Measurements from ENCODE around the gene POPDC3.
"Not testable (repeated sequence)": the region's sequence is repeated elsewhere in the genome, so short reads cannot be mapped to it uniquely, and the experiment has no call there.

The POPDC3 gene

GRCh38 chr6:105177556-105177955 is 2.3 kb downstream of the POPDC3 start:
- H3K79me1 ChIP-seq (ENCODE audit: low read length): no peaks in the 10 kb centered on the region
- no peak overlapping the region for H2AK5ac ChIP-seq (ENCODE audit: low read length)
- no peak overlapping the region for H3K9ac ChIP-seq (ENCODE audit: low read length)
- no peak overlapping the region for H4K5ac ChIP-seq (ENCODE audit: low read length)
- no peaks in the 10 kb centered on the region for H3K79me2 ChIP-seq (ENCODE audit: control insufficient read depth, insufficient read depth, low read length)
- H2BK5ac ChIP-seq (ENCODE audit: low read length): no peak overlapping the region
- no peak overlapping the region for H3K56ac ChIP-seq (ENCODE audit: low read length)
- no peak overlapping the region for H3K18ac ChIP-seq (ENCODE audit: low read length)
- H3K4me3 ChIP-seq (ENCODE audit: low read length): no peak overlapping the region
- no peaks in the 10 kb centered on the region for H3K27me3 ChIP-seq (ENCODE audit: insufficient read depth, low read length, poor library complexity)
- no peak overlapping the region for H3K27ac ChIP-seq (ENCODE audit: low read depth, low read length)
- H2BK120ac ChIP-seq (ENCODE audit: low read depth, low read length): no peak overlapping the region
- H2BK15ac ChIP-seq (replicated peaks; ENCODE audit: low read depth): no peak overlapping the region
- H3K4ac ChIP-seq (ENCODE audit: low read depth, low read length): no peak overlapping the region
- DNase-seq: no peak
- no CpG with 5 or more reads among the region's 2 CpGs for WGBS (ENCODE audit: extremely low coverage, insufficient coverage, low lambda C conversion rate)
- no peaks in the 10 kb centered on the region for H3K4me1 ChIP-seq (ENCODE audit: control insufficient read depth, low read depth, low read length)
- no peak overlapping the region for H3K23ac ChIP-seq (ENCODE audit: low read length)
- no peak overlapping the region for H3K4me2 ChIP-seq (ENCODE audit: low read length)
- no peaks in the 10 kb centered on the region for H3K36me3 ChIP-seq (ENCODE audit: control insufficient read depth, insufficient read depth, low read length)
- H4K8ac ChIP-seq (ENCODE audit: low read depth, low read length): no peak overlapping the region

- Histone ChIP-seq H2BK120ac (ENCODE audit: low read depth, low read length) (no peak overlapping the region), H3K79me1 (ENCODE audit: low read length) (no peaks in the 10 kb centered on the region), H3K27ac (ENCODE audit: low read depth, low read length) (no peak overlapping the region), H4K5ac (ENCODE audit: low read length) (no peak overlapping the region), H3K36me3 (ENCODE audit: control insufficient read depth, insufficient read depth, low read length) (no peaks in the 10 kb centered on the region), H3K9ac (ENCODE audit: low read length) (no peak overlapping the region), H3K56ac (ENCODE audit: low read length) (no peak overlapping the region), H2BK5ac (ENCODE audit: low read length) (no peak overlapping the region), H3K79me2 (ENCODE audit: control insufficient read depth, insufficient read depth, low read length) (no peaks in the 10 kb centered on the region), H4K8ac (ENCODE audit: low read depth, low read length) (no peak overlapping the region), H3K18ac (ENCODE audit: low read length) (no peak overlapping the region), H3K23ac (ENCODE audit: low read length) (no peak overlapping the region), H2AK5ac (ENCODE audit: low read length) (no peak overlapping the region), H2BK15ac (replicated peaks; ENCODE audit: low read depth) (no peak overlapping the region), H3K4ac (ENCODE audit: low read depth, low read length) (no peak overlapping the region), H3K4me3 (ENCODE audit: low read length) (no peak overlapping the region), H3K4me2 (ENCODE audit: low read length) (no peak overlapping the region), H3K27me3 (ENCODE audit: insufficient read depth, low read length, poor library complexity) (no peaks in the 10 kb centered on the region), H3K4me1 (ENCODE audit: control insufficient read depth, low read depth, low read length) (no peaks in the 10 kb centered on the region)
- WGBS (ENCODE audit: extremely low coverage, insufficient coverage, low lambda C conversion rate): no CpG with 5 or more reads among the region's 6 CpGs
- DNase-seq: no peak
Observed at GRCh38 chr6:105174512-105174911, 5.3 kb downstream of the POPDC3 start.

GRCh38 chr6:105172515-105172914 is 7.3 kb downstream of the POPDC3 start:
- H3K9ac ChIP-seq (ENCODE audit: low read length); H3K36me3 ChIP-seq (ENCODE audit: control insufficient read depth, insufficient read depth, low read length); H4K5ac ChIP-seq (ENCODE audit: low read length); H3K23ac ChIP-seq (ENCODE audit: low read length); H3K27me3 ChIP-seq (ENCODE audit: insufficient read depth, low read length, poor library complexity); H3K4me3 ChIP-seq (ENCODE audit: low read length); H3K79me2 ChIP-seq (ENCODE audit: control insufficient read depth, insufficient read depth, low read length); H3K27ac ChIP-seq (ENCODE audit: low read depth, low read length); DNase-seq; H2BK15ac ChIP-seq (replicated peaks; ENCODE audit: low read depth); H2BK120ac ChIP-seq (ENCODE audit: low read depth, low read length); H3K4me2 ChIP-seq (ENCODE audit: low read length); H3K79me1 ChIP-seq (ENCODE audit: low read length); H3K4ac ChIP-seq (ENCODE audit: low read depth, low read length); H2AK5ac ChIP-seq (ENCODE audit: low read length); H3K4me1 ChIP-seq (ENCODE audit: control insufficient read depth, low read depth, low read length); H4K8ac ChIP-seq (ENCODE audit: low read depth, low read length); H2BK5ac ChIP-seq (ENCODE audit: low read length); H3K18ac ChIP-seq (ENCODE audit: low read length); H3K56ac ChIP-seq (ENCODE audit: low read length): not testable (repeated sequence)
- WGBS (ENCODE audit: extremely low coverage, insufficient coverage, low lambda C conversion rate): no CpG with 5 or more reads among the region's 4 CpGs

GRCh38 chr6:105170059-105170458 is 9.8 kb downstream of the POPDC3 start:
- no peak for DNase-seq
- Histone ChIP-seq H3K18ac (ENCODE audit: low read length) (no peak overlapping the region), H3K4ac (ENCODE audit: low read depth, low read length) (no peak overlapping the region), H3K79me1 (ENCODE audit: low read length) (no peaks in the 10 kb centered on the region), H3K23ac (ENCODE audit: low read length) (no peak overlapping the region), H2BK5ac (ENCODE audit: low read length) (no peak overlapping the region), H3K9ac (ENCODE audit: low read length) (no peak overlapping the region), H3K27ac (ENCODE audit: low read depth, low read length) (no peak overlapping the region), H3K56ac (ENCODE audit: low read length) (no peak overlapping the region), H2AK5ac (ENCODE audit: low read length) (no peak overlapping the region), H3K4me3 (ENCODE audit: low read length) (no peak overlapping the region), H3K4me2 (ENCODE audit: low read length) (no peak overlapping the region), H3K79me2 (ENCODE audit: control insufficient read depth, insufficient read depth, low read length) (no peaks in the 10 kb centered on the region), H3K36me3 (ENCODE audit: control insufficient read depth, insufficient read depth, low read length) (no peaks in the 10 kb centered on the region), H4K8ac (ENCODE audit: low read depth, low read length) (no peak overlapping the region), H2BK15ac (replicated peaks; ENCODE audit: low read depth) (no peak overlapping the region), H2BK120ac (ENCODE audit: low read depth, low read length) (no peak overlapping the region), H3K4me1 (ENCODE audit: control insufficient read depth, low read depth, low read length) (no peaks in the 10 kb centered on the region), H3K27me3 (ENCODE audit: insufficient read depth, low read length, poor library complexity) (no peaks in the 10 kb centered on the region), H4K5ac (ENCODE audit: low read length) (no peak overlapping the region)
- WGBS (ENCODE audit: extremely low coverage, insufficient coverage, low lambda C conversion rate): no CpG with 5 or more reads among the region's 1 CpG

- no peak overlapping the region for H3K56ac ChIP-seq (ENCODE audit: low read length)
Observed at GRCh38 chr6:105167914-105168313, 11.9 kb downstream of the POPDC3 start.

GRCh38 chr6:105164418-105164817 is 15.4 kb downstream of the POPDC3 start:
- no peak overlapping the region for H2BK120ac ChIP-seq (ENCODE audit: low read depth, low read length)
- H3K27me3 ChIP-seq (ENCODE audit: insufficient read depth, low read length, poor library complexity): no peaks in the 10 kb centered on the region
- H2BK5ac ChIP-seq (ENCODE audit: low read length): no peak overlapping the region
- no peaks in the 10 kb centered on the region for H3K4me1 ChIP-seq (ENCODE audit: control insufficient read depth, low read depth, low read length)
- no peak overlapping the region for H3K4me3 ChIP-seq (ENCODE audit: low read length)
- H3K36me3 ChIP-seq (ENCODE audit: control insufficient read depth, insufficient read depth, low read length): no peaks in the 10 kb centered on the region
- DNase-seq: no peak
- no peaks in the 10 kb centered on the region for H3K79me1 ChIP-seq (ENCODE audit: low read length)
- no peak overlapping the region for H3K4ac ChIP-seq (ENCODE audit: low read depth, low read length)
- no peak overlapping the region for H3K18ac ChIP-seq (ENCODE audit: low read length)
- H4K8ac ChIP-seq (ENCODE audit: low read depth, low read length): no peak overlapping the region
- no peak overlapping the region for H2BK15ac ChIP-seq (replicated peaks; ENCODE audit: low read depth)
- H3K9ac ChIP-seq (ENCODE audit: low read length): no peak overlapping the region
- H3K27ac ChIP-seq (ENCODE audit: low read depth, low read length): no peak overlapping the region
- no peak overlapping the region for H4K5ac ChIP-seq (ENCODE audit: low read length)
- no peak overlapping the region for H3K56ac ChIP-seq (ENCODE audit: low read length)
- peak overlapping the region; percentile 57 for H3K23ac ChIP-seq (ENCODE audit: low read length)
- no peaks in the 10 kb centered on the region for H3K79me2 ChIP-seq (ENCODE audit: control insufficient read depth, insufficient read depth, low read length)
- no CpG with 5 or more reads among the region's 2 CpGs for WGBS (ENCODE audit: extremely low coverage, insufficient coverage, low lambda C conversion rate)
- no peak overlapping the region for H3K4me2 ChIP-seq (ENCODE audit: low read length)
- no peak overlapping the region for H2AK5ac ChIP-seq (ENCODE audit: low read length)

More at GRCh38 chr6:105167914-105168313, 11.9 kb downstream of the POPDC3 start:
- no peaks in the 10 kb centered on the region for H3K4me1 ChIP-seq (ENCODE audit: control insufficient read depth, low read depth, low read length)
- no peak overlapping the region for H4K8ac ChIP-seq (ENCODE audit: low read depth, low read length)
- no peak overlapping the region for H2AK5ac ChIP-seq (ENCODE audit: low read length)
- H4K5ac ChIP-seq (ENCODE audit: low read length): no peak overlapping the region
- no peak overlapping the region for H3K27ac ChIP-seq (ENCODE audit: low read depth, low read length)
- no peak overlapping the region for H3K4me3 ChIP-seq (ENCODE audit: low read length)
- H3K4ac ChIP-seq (ENCODE audit: low read depth, low read length): no peak overlapping the region
- no peak overlapping the region for H2BK5ac ChIP-seq (ENCODE audit: low read length)
- no peaks in the 10 kb centered on the region for H3K27me3 ChIP-seq (ENCODE audit: insufficient read depth, low read length, poor library complexity)
- H3K9ac ChIP-seq (ENCODE audit: low read length): no peak overlapping the region
- H3K18ac ChIP-seq (ENCODE audit: low read length): no peak overlapping the region
- H2BK120ac ChIP-seq (ENCODE audit: low read depth, low read length): no peak overlapping the region
- no peak overlapping the region for H3K4me2 ChIP-seq (ENCODE audit: low read length)
- no peaks in the 10 kb centered on the region for H3K36me3 ChIP-seq (ENCODE audit: control insufficient read depth, insufficient read depth, low read length)
- DNase-seq: no peak
- H3K79me2 ChIP-seq (ENCODE audit: control insufficient read depth, insufficient read depth, low read length): no peaks in the 10 kb centered on the region
- no peak overlapping the region for H3K23ac ChIP-seq (ENCODE audit: low read length)
- H2BK15ac ChIP-seq (replicated peaks; ENCODE audit: low read depth): no peak overlapping the region
- H3K79me1 ChIP-seq (ENCODE audit: low read length): no peaks in the 10 kb centered on the region

Data from mesendoderm (in vitro differentiated cells).